K562 (cell line): ENCODE results near the gene ITGB2. TPM values are rescaled to one million over a fixed set of nuclear protein-coding genes. Genes with fewer than 3 reads are reported as not detected.

Source experiments
- ATAC-seq: fragments of 200-7000 bp; cut with Tn5 transposase; 3 replicates; pipeline ENCODE4 v1.9.1; 2020; ENCODE audit warnings: moderate library complexity
- BruUV-seq: library from RNA; stranded (reverse); fragments of 400-500 nt; replicated peaks from 2 replicates; lab custom pipeline; 2021; lab: Mats Ljungman, UMichigan
- CTCF ChIA-PET: fragments of 300-600 bp; formaldehyde crosslinking; extraction: SDS; loops from one replicate; lab custom pipeline; 2021; ENCODE audit warnings: low intra/inter-chr PET ratio; lab: Yijun Ruan, JAX
- POLR2A ChIA-PET: fragments of 300-600, 350-650 bp; sonication (Branson Sonifier 250); formaldehyde crosslinking; extraction: SDS; loops from one replicate; lab custom pipeline; 2021; ENCODE audit warnings: antibody characterized with exemption, inconsistent platforms; lab: Yijun Ruan, JAX
- DNase-seq, 4 experiments: peaks; one replicate each; pipeline versions ENCODE4 v3.0.0 to v3.0.0-alpha.2; 2011 to 2018; ENCODE audit warnings: low spot score in 3 of 4, mixed read lengths in 3 of 4; ENCODE audit errors: extremely low read depth in 1 of 4
- FAIRE-seq: peaks from 2 replicates; lab custom pipeline; 2011; peaks lifted over from hg19 to GRCh38; lab: Jason Lieb, UNC
- H2AFZ ChIP-seq: 2 replicates; pipeline ENCODE4 v1.6.0; 2011; ENCODE audit warnings: low read depth, low read length, control low read depth, inconsistent platforms
- H3K27ac ChIP-seq: fragments of 200-600 bp; 3 replicates; pipeline ENCODE4 v1.8.0; 2011; ENCODE audit warnings: low read depth, mild to moderate bottlenecking, control low read depth, inconsistent platforms, low read length, moderate library complexity, mixed read lengths; ENCODE audit errors: extremely low read depth
- H3K27me3 ChIP-seq, 2 experiments: fragments of 300-600 bp in 1 of 2; 2 replicates in 1 of 2; 3 replicates in 1 of 2; pipeline versions ENCODE4 v1.6.0 to v1.8.0; 2011; ENCODE audit warnings: inconsistent platforms in 2 of 2, low read length in 2 of 2, mild to moderate bottlenecking in 1 of 2, mixed read lengths in 1 of 2, moderate library complexity in 1 of 2; ENCODE audit not compliant: control insufficient read depth in 2 of 2, insufficient read depth in 2 of 2
- H3K36me3 ChIP-seq: fragments of 300-600 bp; 3 replicates; pipeline ENCODE4 v1.8.0; 2011; ENCODE audit warnings: mild to moderate bottlenecking, low read length, inconsistent platforms; ENCODE audit not compliant: control insufficient read depth, insufficient read depth
- H3K4me1 ChIP-seq, 2 experiments: fragments of 200-600 bp in 1 of 2; replicated peaks in 1 of 2; 2 replicates in 1 of 2; 3 replicates in 1 of 2; pipeline versions ENCODE4 v1.5.1 to v1.8.0; 2011; ENCODE audit warnings: inconsistent platforms in 2 of 2, low read length in 2 of 2, mild to moderate bottlenecking in 1 of 2, mixed read lengths in 1 of 2, moderate library complexity in 1 of 2; ENCODE audit not compliant: control insufficient read depth in 2 of 2, insufficient read depth in 2 of 2
- H3K4me2 ChIP-seq: 2 replicates; pipeline ENCODE4 v1.6.1; 2011; ENCODE audit warnings: low read length, control low read depth, inconsistent platforms, mixed read lengths; ENCODE audit not compliant: insufficient read depth
- H3K4me3 ChIP-seq: fragments of 200-600 bp; sonication (generic), shearing (Covaris generic); 2 replicates; pipeline ENCODE4 v1.5.1; 2016; ENCODE audit warnings: control low read depth, inconsistent platforms
- H3K79me2 ChIP-seq: fragments of 200-600 bp; 3 replicates; pipeline ENCODE4 v1.8.0; 2011; ENCODE audit warnings: low read length, inconsistent platforms; ENCODE audit not compliant: control insufficient read depth, insufficient read depth
- H3K9ac ChIP-seq, 2 experiments: 2 replicates each; pipeline versions ENCODE4 v1.6.0 to v1.6.1; 2011; ENCODE audit warnings: low read depth in 2 of 2, low read length in 2 of 2, control low read depth in 1 of 2, inconsistent platforms in 1 of 2, mild to moderate bottlenecking in 1 of 2, mixed read lengths in 1 of 2; ENCODE audit not compliant: insufficient read depth in 1 of 2
- H3K9me1 ChIP-seq: one replicate; pipeline ENCODE4 v1.6.0; 2011; ENCODE audit warnings: inconsistent platforms, mild to moderate bottlenecking, low read length, moderate library complexity; ENCODE audit not compliant: control insufficient read depth, insufficient read depth
- H3K9me3 ChIP-seq: replicated peaks from 2 replicates; pipeline ENCODE4 v1.5.1; 2011; ENCODE audit warnings: low read depth, low read length, inconsistent platforms; ENCODE audit not compliant: control insufficient read depth, insufficient read depth
- H4K20me1 ChIP-seq: replicated peaks from 2 replicates; pipeline ENCODE4 v1.6.1; 2011; ENCODE audit warnings: low read length, inconsistent platforms, mixed read lengths; ENCODE audit not compliant: control insufficient read depth, insufficient read depth
- ARID3B ChIP-seq: fragments of 250-450 bp; sonication (Bioruptor Pico); IDR thresholded peaks from 2 replicates; pipeline ENCODE4 v1.4.0; 2020; ENCODE audit warnings: borderline replicate concordance
- CBFB ChIP-seq: sonication (generic); formaldehyde crosslinking; IDR thresholded peaks from 2 replicates; pipeline ENCODE4 v1.4.0; 2020; ENCODE audit warnings: mild to moderate bottlenecking, missing genetic modification reagents
- CXXC5 ChIP-seq: fragments of 250-450 bp; sonication (Bioruptor Pico); IDR thresholded peaks from 2 replicates; pipeline ENCODE4 v1.8.0; 2022; ENCODE audit warnings: inconsistent platforms, mild to moderate bottlenecking, moderate library complexity
- KAT2B ChIP-seq: IDR thresholded peaks from one replicate; pipeline ENCODE4 v1.6.1; 2012; ENCODE audit warnings: low read depth, mild to moderate bottlenecking, control low read depth, inconsistent platforms, low read length, moderate library complexity
- TEAD4 ChIP-seq, 2 experiments: sonication (generic) in 1 of 2; formaldehyde crosslinking in 1 of 2; IDR thresholded peaks; 2 replicates each; pipeline versions ENCODE4 v1.6.1 to v1.8.0; 2012 to 2022; ENCODE audit warnings: borderline replicate concordance in 1 of 2, inconsistent platforms in 1 of 2, low read length in 1 of 2, mild to moderate bottlenecking in 1 of 2, missing genetic modification reagents in 1 of 2
- TFE3 ChIP-seq: fragments of 450-650 bp; formaldehyde crosslinking; IDR thresholded peaks from 2 replicates; pipeline ENCODE4 v1.4.0; 2020; ENCODE audit warnings: mild to moderate bottlenecking, mixed read lengths
- ZNF174 ChIP-seq: fragments of 250-450 bp; sonication (Bioruptor Pico); IDR thresholded peaks from 2 replicates; pipeline ENCODE4 v1.4.0; 2020; ENCODE audit warnings: mild to moderate bottlenecking
- ZNF561 ChIP-seq: fragments of 450-650 bp; formaldehyde crosslinking; conservative IDR thresholded peaks from 2 replicates; pipeline ENCODE4 v1.4.0; 2020; ENCODE audit warnings: mild to moderate bottlenecking, moderate library complexity
- ZNF609 ChIP-seq: sonication (generic); formaldehyde crosslinking; IDR thresholded peaks from 2 replicates; pipeline ENCODE4 v1.8.1; 2023; ENCODE audit warnings: missing genetic modification reagents, mild to moderate bottlenecking, borderline replicate concordance
- ZNF644 ChIP-seq: fragments of 200-800 bp; sonication (Bioruptor generic); IDR thresholded peaks from 2 replicates; pipeline ENCODE4 v1.6.1; 2016; ENCODE audit warnings: low read depth, missing genetic modification characterization, missing compliant biosample characterization
- WGBS: fragments of 100-300 bp; shearing (Covaris generic); methylation state at CpG from one replicate; pipeline ENCODE4 v1.1.6; 2016; ENCODE audit warnings: low coverage, mixed read lengths; ENCODE audit not compliant: insufficient coverage; ENCODE audit errors: missing lambda C conversion rate; 5-methylcytosine and 5-hydroxymethylcytosine counted together
- in situ Hi-C: fragments of 300-500 bp; cut with MboI; formaldehyde crosslinking; loops from 4 replicates; pipeline ENCODE4 v1.15.0; 2018; ENCODE audit warnings: inconsistent platforms, mixed read lengths
- intact Hi-C: fragments of 100-400 bp; cut with micrococcal nuclease; formaldehyde crosslinking; loops from 2 replicates; pipeline ENCODE4 v1.14.2; 2022
- polyA plus RNA-seq, 8 experiments: library from polyadenylated mRNA; depleted of rRNA in 4 of 8; stranded (reverse) in 5 of 8; unstranded in 3 of 8; fragments of >200 nt; fragmentation: Nextera tagmentation in 2 of 8; fragmentation: Illumina TruSeq in 1 of 8; extraction: Ambion mirVana in 2 of 8; extraction: Trizol in 1 of 8; gene quantifications; 2 replicates each; pipeline versions ENCODE4 v1.2.1 to v1.2.3, GENCODE V29; 2011 to 2014; ENCODE audit warnings: inconsistent platforms in 1 of 8, missing spikeins in 1 of 8
- total RNA-seq, 7 experiments: library from RNA; depleted of rRNA in 6 of 7; stranded (reverse); fragments of >200 nt in 6 of 7; fragmentation: Illumina TruSeq in 2 of 7; extraction: Trizol in 2 of 7; gene quantifications; 2 replicates each; pipeline versions ENCODE4 v1.2.1 to v1.2.3, GENCODE V29; 2011 to 2021; ENCODE audit warnings: low replicate concordance in 1 of 7

The ITGB2 gene
- total and polyA plus RNA-seq, 9 of the 15 experiments (the other 6 are each of a cell fraction or from before 2014, with no cell fraction given) = 0.07 to 1.3 (median 0.51) TPM; not detected in 2

GRCh38 chr21:44907966-44908895 is 12.5 kb downstream of the ITGB2 start:
- peak overlapping the region in 1 of 2 experiments; percentile 83; a peak in 1 of 4 replicates for H3K9ac ChIP-seq
- H3K27me3 ChIP-seq = peaks cover 33 to 66% of the 10 kb centered on the region in 2 experiments
- FAIRE-seq (peak; percentile 55), ATAC-seq (peak; percentile 7; the same call in 2 of the 3 replicates), DNase-seq (peak in 3 of 4 experiments; percentile 41 to 53 (median 49))
- CTCF ChIA-PET = interaction anchor here (0.6 to 1.1 kb wide), 3 partner anchors 104 to 398 kb away, joined by 3 read pairs; no protein-coding TSS in a partner anchor
- H3K4me2 ChIP-seq = peak overlapping the region; percentile 51; the same call in 1 of the 2 replicates
- POLR2A ChIA-PET = interaction anchor here (0.6 to 1.9 kb wide), 5 partner anchors 9 to 230 kb away, joined by 3 to 7 read pairs (median 3); no protein-coding TSS in a partner anchor
- H3K9me1 ChIP-seq = no peaks in the 10 kb centered on the region
- H2AFZ ChIP-seq = no peak overlapping the region; the same call in 1 of the 2 replicates
- intact Hi-C loops (loop anchor here (2.0 kb wide), 1 partner anchor 107 kb away; the partner anchor contains the start of gene UBE2G2), in situ Hi-C loops (no loop called here)
- no peaks in the 10 kb centered on the region; the same call in 1 of the 2 replicates for H3K9me3 ChIP-seq
- H3K4me1 ChIP-seq = peaks cover 9 to 71% of the 10 kb centered on the region in 2 experiments; a peak in 3 of 5 replicates
- no peak overlapping the region for H3K27ac ChIP-seq
- WGBS = 16% methylated on average over 25 of the region's 25 CpGs
- BruUV-seq = no TSS peak
- no peaks in the 10 kb centered on the region for H3K79me2 ChIP-seq
- no peaks in the 10 kb centered on the region for H3K36me3 ChIP-seq
- H4K20me1 ChIP-seq = no peaks in the 10 kb centered on the region; the same call in none of the 2 replicates
- no peak overlapping the region for H3K4me3 ChIP-seq
- TF ChIP-seq KAT2B (no peak), CXXC5 (CRISPR knock-in tag) (0 out of 2 replicates have a peak, but pooled peaks have one; percentile 15), ZNF561 (CRISPR knock-in tag) (no peak), ZNF174 (no peak), ARID3B (CRISPR knock-in tag) (no peak), TFE3 (CRISPR knock-in tag) (no peak), ZNF644 (tag) (no peak), ZNF609 (CRISPR knock-in tag) (no peak), TEAD4 (IDR thresholded peaks at IDR 0.05; ENCODE audit: low read length) (no peak), TEAD4 (CRISPR knock-in tag; IDR thresholded peaks at IDR 0.05; ENCODE audit: borderline replicate concordance) (no peak), CBFB (no peak)
